ENCODE results near the gene DCUN1D1.

Gene DCUN1D1

DNA sequence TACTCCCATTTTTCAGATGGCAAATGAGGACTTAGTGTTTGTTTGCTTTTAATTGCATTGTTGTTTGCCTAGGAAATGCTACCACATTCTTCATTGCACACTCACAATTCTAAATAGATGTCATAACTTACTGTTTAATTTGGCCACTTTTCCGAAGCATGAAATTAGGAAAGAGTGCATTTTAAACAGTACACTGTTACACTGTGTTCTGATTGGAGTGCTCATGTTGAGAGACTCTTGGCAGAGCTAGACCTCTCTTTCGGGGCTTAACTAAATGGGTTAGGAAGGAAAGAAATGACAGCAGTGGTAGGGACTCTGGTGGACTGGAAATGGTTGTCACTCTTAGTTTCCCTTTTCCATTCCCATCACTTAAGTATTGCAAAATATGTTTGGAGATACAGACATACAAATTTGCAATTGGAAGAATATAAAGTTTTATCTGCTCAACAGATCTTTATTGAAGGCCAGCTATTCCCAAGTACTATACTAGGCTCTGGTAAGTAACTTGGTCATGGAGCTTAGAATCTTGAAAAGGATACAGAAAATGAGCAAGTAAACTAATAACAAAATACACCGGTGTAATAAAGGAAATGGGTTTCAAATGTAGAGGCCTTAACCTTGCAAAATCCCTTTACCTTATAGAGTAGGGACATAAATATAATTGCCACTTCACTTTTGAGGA is 90.2 kb downstream of the DCUN1D1 start:
- DNase-seq, result no peak
